ENCODE data around the gene SLC35E3.
A peak's percentile ranks its signal among the peaks of the same experiment; 100 is the strongest.
"Not testable (repeated sequence)": the region's sequence is repeated elsewhere in the genome, so short reads cannot be mapped to it uniquely, and the experiment has no call there.

SLC35E3 gene

GRCh38 chr12:68809190-68810026 lies 63.4 kb downstream of the SLC35E3 start:
- no peak for TF ChIP-seq YY1 (IDR thresholded peaks at IDR 0.05; ENCODE audit: insufficient read depth, insufficient read length)
- TF ChIP-seq SUZ12 (IDR thresholded peaks at IDR 0.05; ENCODE audit: extremely low read depth, insufficient read depth, insufficient read length): no peak
- no peak for TF ChIP-seq ZNF274 (IDR thresholded peaks at IDR 0.05; ENCODE audit: low read depth, low read length)
- Histone ChIP-seq H3K4me1 (ENCODE audit: insufficient read depth, insufficient read length) (peaks cover 7% of the 10 kb centered on the region), H3K27me3 (ENCODE audit: insufficient read depth, insufficient read length) (no peaks in the 10 kb centered on the region), H3K9me3 (ENCODE audit: insufficient read depth, low read length) (no peaks in the 10 kb centered on the region), H3K4me3 (ENCODE audit: insufficient read length, low read depth) (peak overlapping the region; percentile 96), H3K36me3 (ENCODE audit: insufficient read depth, insufficient read length, low read length) (peaks cover 52% of the 10 kb centered on the region), H3K9ac (ENCODE audit: insufficient read length, low read depth) (peak overlapping the region; percentile 83)
- DNase-seq (ENCODE audit: low read depth, low spot score): no peak

DNA sequence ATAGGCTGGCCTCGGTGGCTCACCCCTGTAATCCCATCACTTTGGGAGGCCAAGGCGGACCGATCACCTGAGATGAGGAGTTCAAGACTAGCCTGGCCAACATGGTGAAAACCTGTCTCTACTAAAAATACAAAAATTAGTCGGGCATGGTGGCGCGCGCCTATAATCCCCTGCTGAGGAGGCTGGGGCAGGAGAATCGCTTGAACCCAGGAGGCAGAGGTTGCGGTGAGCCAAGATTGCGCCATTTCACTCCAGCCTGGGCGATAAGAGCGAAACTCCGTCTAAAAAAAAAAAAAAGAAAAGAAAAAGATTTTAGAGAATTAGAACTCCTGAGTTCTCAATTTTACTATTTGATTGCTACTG lies 64.0 kb downstream of the SLC35E3 start:
- not testable (repeated sequence) for H3K9ac ChIP-seq (ENCODE audit: insufficient read length, low read depth); H3K27me3 ChIP-seq (ENCODE audit: insufficient read depth, insufficient read length); H3K4me1 ChIP-seq (ENCODE audit: insufficient read depth, insufficient read length); H3K9me3 ChIP-seq (ENCODE audit: insufficient read depth, low read length); DNase-seq (ENCODE audit: low read depth, low spot score)
- H3K4me3 ChIP-seq (ENCODE audit: insufficient read length, low read depth): peak overlapping the region; percentile 96
- peaks cover 58% of the 10 kb centered on the region for H3K36me3 ChIP-seq (ENCODE audit: insufficient read depth, insufficient read length, low read length)

GRCh38 chr12:68811573-68811972 lies 65.6 kb downstream of the SLC35E3 start:
- H3K27me3 ChIP-seq (ENCODE audit: insufficient read depth, insufficient read length); H3K4me3 ChIP-seq (ENCODE audit: insufficient read length, low read depth); H3K9me3 ChIP-seq (ENCODE audit: insufficient read depth, low read length); H3K4me1 ChIP-seq (ENCODE audit: insufficient read depth, insufficient read length); H3K9ac ChIP-seq (ENCODE audit: insufficient read length, low read depth); DNase-seq (ENCODE audit: low read depth, low spot score): not testable (repeated sequence)
- H3K36me3 ChIP-seq (ENCODE audit: insufficient read depth, insufficient read length, low read length): peaks cover 73% of the 10 kb centered on the region

- TF ChIP-seq ZNF274 (IDR thresholded peaks at IDR 0.05; ENCODE audit: low read depth, low read length) (no peak), SUZ12 (IDR thresholded peaks at IDR 0.05; ENCODE audit: extremely low read depth, insufficient read depth, insufficient read length) (no peak), YY1 (IDR thresholded peaks at IDR 0.05; ENCODE audit: insufficient read depth, insufficient read length) (no peak)
- Histone ChIP-seq H3K4me3 (ENCODE audit: insufficient read length, low read depth) (no peak overlapping the region), H3K27me3 (ENCODE audit: insufficient read depth, insufficient read length) (no peaks in the 10 kb centered on the region), H3K36me3 (ENCODE audit: insufficient read depth, insufficient read length, low read length) (peaks cover 83% of the 10 kb centered on the region), H3K9me3 (ENCODE audit: insufficient read depth, low read length) (no peaks in the 10 kb centered on the region), H3K4me1 (ENCODE audit: insufficient read depth, insufficient read length) (no peaks in the 10 kb centered on the region), H3K9ac (ENCODE audit: insufficient read length, low read depth) (peak overlapping the region; percentile 18)
- no peak for DNase-seq (ENCODE audit: low read depth, low spot score)
Measured at GRCh38 chr12:68812553-68813241, 66.7 kb downstream of the SLC35E3 start.

GRCh38 chr12:68813242-68813593 lies 67.2 kb downstream of the SLC35E3 start:
- TF ChIP-seq SUZ12 (IDR thresholded peaks at IDR 0.05; ENCODE audit: extremely low read depth, insufficient read depth, insufficient read length): no peak
- no peak for TF ChIP-seq ZNF274 (IDR thresholded peaks at IDR 0.05; ENCODE audit: low read depth, low read length)
- TF ChIP-seq YY1 (IDR thresholded peaks at IDR 0.05; ENCODE audit: insufficient read depth, insufficient read length): no peak
- DNase-seq (ENCODE audit: low read depth, low spot score): no peak
- Histone ChIP-seq H3K4me3 (ENCODE audit: insufficient read length, low read depth) (no peak overlapping the region), H3K9me3 (ENCODE audit: insufficient read depth, low read length) (no peaks in the 10 kb centered on the region), H3K4me1 (ENCODE audit: insufficient read depth, insufficient read length) (no peaks in the 10 kb centered on the region), H3K9ac (ENCODE audit: insufficient read length, low read depth) (no peak overlapping the region), H3K27me3 (ENCODE audit: insufficient read depth, insufficient read length) (no peaks in the 10 kb centered on the region), H3K36me3 (ENCODE audit: insufficient read depth, insufficient read length, low read length) (peaks cover 89% of the 10 kb centered on the region)

DNA sequence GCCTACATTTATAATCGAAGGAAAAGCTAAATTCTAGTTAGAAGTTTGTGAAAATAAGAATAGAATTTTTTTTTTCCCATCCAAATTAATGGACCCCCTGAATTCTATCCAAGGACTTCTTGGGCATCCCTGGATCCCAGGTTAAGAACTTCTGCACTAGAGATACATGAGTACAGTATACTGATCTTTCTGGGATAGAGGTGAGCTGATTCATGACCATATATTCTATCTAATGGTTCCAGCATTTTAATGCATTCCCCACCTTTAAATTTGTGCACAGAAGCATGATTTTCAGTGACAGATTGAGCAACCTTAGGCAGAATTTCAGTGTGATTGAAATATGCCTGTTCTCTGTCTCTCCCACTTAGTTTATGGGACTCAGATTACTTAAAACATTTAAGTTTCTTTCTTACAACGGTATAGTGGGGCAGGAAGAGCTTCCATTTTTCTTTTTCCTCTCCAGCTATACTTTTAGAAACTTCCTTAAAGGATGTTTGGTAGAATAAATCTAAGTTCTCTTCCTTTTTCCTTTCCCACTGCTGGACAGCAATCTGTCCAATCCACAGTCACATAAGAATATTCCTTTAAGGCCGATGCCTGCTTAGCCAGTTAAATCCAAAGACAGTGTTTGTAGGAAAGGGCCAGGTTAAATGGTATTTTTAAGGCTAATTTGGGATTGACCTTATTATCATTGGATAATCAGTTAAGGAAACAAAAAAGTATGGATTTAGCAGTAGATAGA lies 68.7 kb downstream of the SLC35E3 start:
- Histone ChIP-seq H3K9me3 (ENCODE audit: insufficient read depth, low read length) (no peaks in the 10 kb centered on the region), H3K4me1 (ENCODE audit: insufficient read depth, insufficient read length) (no peaks in the 10 kb centered on the region), H3K9ac (ENCODE audit: insufficient read length, low read depth) (no peak overlapping the region), H3K4me3 (ENCODE audit: insufficient read length, low read depth) (no peak overlapping the region), H3K27me3 (ENCODE audit: insufficient read depth, insufficient read length) (no peaks in the 10 kb centered on the region), H3K36me3 (ENCODE audit: insufficient read depth, insufficient read length, low read length) (peaks cover 92% of the 10 kb centered on the region)
- DNase-seq (ENCODE audit: low read depth, low spot score): no peak
- no peak for TF ChIP-seq YY1 (IDR thresholded peaks at IDR 0.05; ENCODE audit: insufficient read depth, insufficient read length)
- no peak for TF ChIP-seq ZNF274 (IDR thresholded peaks at IDR 0.05; ENCODE audit: low read depth, low read length)
- TF ChIP-seq SUZ12 (IDR thresholded peaks at IDR 0.05; ENCODE audit: extremely low read depth, insufficient read depth, insufficient read length): no peak

DNA sequence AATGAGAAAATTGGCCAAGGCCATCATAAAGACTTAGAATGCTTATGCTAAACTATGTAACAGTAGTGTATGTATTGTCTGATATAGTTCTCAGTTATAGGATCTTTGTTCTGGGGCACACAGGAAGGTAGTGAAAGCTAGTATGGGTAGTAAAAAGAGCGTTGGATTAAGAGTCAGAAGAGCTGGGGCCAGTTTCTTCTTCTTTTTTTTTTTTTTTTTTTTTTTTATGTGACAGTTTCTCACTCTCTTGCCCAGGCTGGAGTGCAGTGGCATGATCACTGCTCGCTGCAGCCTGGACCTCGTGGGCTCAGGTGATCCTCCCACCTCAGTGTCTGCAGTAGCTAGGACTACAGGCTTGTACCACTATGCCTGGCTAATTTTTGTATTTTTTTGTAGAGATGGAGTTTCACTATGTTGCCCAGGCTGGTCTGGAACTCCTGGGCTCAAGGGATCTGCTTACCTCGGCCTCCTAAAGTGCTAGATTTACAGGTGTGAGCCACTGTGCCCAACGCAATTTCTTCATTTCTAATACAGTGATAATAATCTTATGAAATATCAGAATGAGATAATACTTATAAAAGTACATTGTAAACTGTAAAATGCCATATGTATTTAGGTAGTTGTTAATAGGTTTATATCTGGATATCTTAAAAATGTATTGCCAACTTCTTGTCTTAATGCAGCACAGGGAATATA lies 69.4 kb downstream of the SLC35E3 start:
- Histone ChIP-seq H3K9ac (ENCODE audit: insufficient read length, low read depth) (no peak overlapping the region), H3K36me3 (ENCODE audit: insufficient read depth, insufficient read length, low read length) (peaks cover 94% of the 10 kb centered on the region), H3K4me3 (ENCODE audit: insufficient read length, low read depth) (no peak overlapping the region), H3K9me3 (ENCODE audit: insufficient read depth, low read length) (no peaks in the 10 kb centered on the region), H3K4me1 (ENCODE audit: insufficient read depth, insufficient read length) (no peaks in the 10 kb centered on the region), H3K27me3 (ENCODE audit: insufficient read depth, insufficient read length) (no peaks in the 10 kb centered on the region)
- TF ChIP-seq YY1 (IDR thresholded peaks at IDR 0.05; ENCODE audit: insufficient read depth, insufficient read length) (no peak), ZNF274 (IDR thresholded peaks at IDR 0.05; ENCODE audit: low read depth, low read length) (no peak), SUZ12 (IDR thresholded peaks at IDR 0.05; ENCODE audit: extremely low read depth, insufficient read depth, insufficient read length) (no peak)
- DNase-seq (ENCODE audit: low read depth, low spot score): no peak
